ENCODE data around the gene ADAMTS3. TPM values are rescaled to one million over a fixed set of nuclear protein-coding genes. Genes with fewer than 3 reads are reported as not detected.

ADAMTS3 gene
- total and polyA plus RNA-seq, 2 of the 13 experiments (the other 11 are each of a cell fraction or from before 2014, with no cell fraction given) = not detected

DNA sequence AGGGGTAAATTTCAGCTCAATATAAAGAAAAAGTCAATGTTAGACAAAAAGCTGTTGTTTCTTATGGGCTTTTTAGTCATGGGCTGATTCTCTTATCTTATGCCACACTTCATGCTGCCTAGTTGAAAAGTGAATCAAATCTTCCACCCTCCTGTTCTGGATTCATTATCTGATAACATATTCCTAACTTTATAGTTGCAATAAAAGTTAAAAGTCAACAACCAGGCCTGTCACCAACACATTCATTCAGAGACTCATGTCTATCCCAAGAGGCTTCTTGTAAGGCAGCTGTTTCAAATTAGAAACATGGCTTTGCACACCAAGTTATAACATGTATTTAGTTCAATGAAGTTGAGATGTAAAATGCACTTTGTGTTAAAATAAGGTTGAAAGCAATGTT, 243.8 kb downstream of the ADAMTS3 start:
- Histone ChIP-seq H4K20me1 (ENCODE audit: insufficient read depth, low read length) (no peaks in the 10 kb centered on the region), H3K4me3 (replicated peaks in 1 of 3; ENCODE audit: insufficient read depth in 1 of 3, low read depth in 2 of 3, low read length in 3 of 3) (no peak overlapping the region), H3K27me3 (ENCODE audit: control insufficient read depth in 1 of 2, insufficient read depth in 2 of 2, low read length in 2 of 2) (no peaks in the 10 kb centered on the region; a peak in 1 of 5 replicates), H3K9ac (ENCODE audit: insufficient read depth, low read depth, low read length) (no peak overlapping the region), H3K79me2 (ENCODE audit: insufficient read depth, low read length) (no peaks in the 10 kb centered on the region), H3K4me1 (ENCODE audit: insufficient read depth, low read length) (peaks cover 6% of the 10 kb centered on the region), H2AFZ (ENCODE audit: low read length) (no peak overlapping the region), H3K27ac (ENCODE audit: extremely low read length, insufficient read depth, low read length) (no peak overlapping the region), H3K4me2 (ENCODE audit: low read depth, low read length) (no peak overlapping the region), H3K9me3 (ENCODE audit: low read length) (no peaks in the 10 kb centered on the region), H3K36me3 (replicated peaks in 1 of 2; ENCODE audit: control insufficient read depth in 1 of 2, insufficient read depth in 2 of 2, low read length in 2 of 2) (no peaks in the 10 kb centered on the region)
- FAIRE-seq (no peak), DNase-seq (ENCODE audit: low spot score) (no peak), ATAC-seq (no peak)
- ChIA-PET CTCF (ENCODE audit: low intra/inter-chr PET ratio, low total read pairs) (interaction anchor here (2.9 kb wide), 1 partner anchor 144 kb away, joined by 19 read pairs; no protein-coding TSS in a partner anchor), POLR2A (no interaction called here)
- intact Hi-C loops (cut with micrococcal nuclease; ENCODE audit: unreplicated experiment) (no loop called here), in situ Hi-C loops (cut with HindIII; ENCODE audit: extremely low pct_ligation_motif_present, low pct_unique_long_range_greater_than_20kb) (loop anchor here (25.0 kb wide), 1 partner anchor 137 kb away; no protein-coding TSS in a partner anchor)
- no TSS peak for BruUV-seq (replicated peaks)
- TF ChIP-seq ZNF724P (CRISPR knock-in tag; IDR thresholded peaks at IDR 0.05; ENCODE audit: borderline replicate concordance) (no peak), ZNF574 (CRISPR knock-in tag; IDR thresholded peaks at IDR 0.05) (no peak), MED8 (CRISPR knock-in tag; IDR thresholded peaks at IDR 0.05; ENCODE audit: insufficient replicate concordance) (no peak), ZNF543 (CRISPR knock-in tag; IDR thresholded peaks at IDR 0.05) (no peak), ZNF646 (CRISPR knock-in tag; IDR thresholded peaks at IDR 0.05) (no peak), HNF4G (IDR thresholded peaks at IDR 0.05; ENCODE audit: borderline replicate concordance, low read depth, low read length) (no peak), HNF4G (CRISPR knock-in tag; IDR thresholded peaks at IDR 0.05; ENCODE audit: borderline replicate concordance, low read depth) (no peak), ZNF580 (CRISPR knock-in tag; IDR thresholded peaks at IDR 0.05; ENCODE audit: borderline replicate concordance, low read depth) (no peak), SIX4 (CRISPR knock-in tag; IDR thresholded peaks at IDR 0.05) (no peak), ZNF101 (CRISPR knock-in tag; IDR thresholded peaks at IDR 0.05; ENCODE audit: borderline replicate concordance, low read depth) (no peak), TIGD3 (CRISPR knock-in tag; IDR thresholded peaks at IDR 0.05; ENCODE audit: borderline replicate concordance) (no peak), BHLHE40 (IDR thresholded peaks at IDR 0.05; ENCODE audit: low read length) (no peak)
- TF ChIP-seq, protein P1, sequence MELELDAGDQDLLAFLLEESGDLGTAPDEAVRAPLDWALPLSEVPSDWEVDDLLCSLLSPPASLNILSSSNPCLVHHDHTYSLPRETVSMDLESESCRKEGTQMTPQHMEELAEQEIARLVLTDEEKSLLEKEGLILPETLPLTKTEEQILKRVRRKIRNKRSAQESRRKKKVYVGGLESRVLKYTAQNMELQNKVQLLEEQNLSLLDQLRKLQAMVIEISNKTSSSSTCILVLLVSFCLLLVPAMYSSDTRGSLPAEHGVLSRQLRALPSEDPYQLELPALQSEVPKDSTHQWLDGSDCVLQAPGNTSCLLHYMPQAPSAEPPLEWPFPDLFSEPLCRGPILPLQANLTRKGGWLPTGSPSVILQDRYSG (CRISPR knock-in tag; IDR thresholded peaks at IDR 0.05) = no peak

Measured in HepG2 (cell line).